ENCODE data around the gene FOXO6. TPM values are rescaled to one million over a fixed set of nuclear protein-coding genes. Genes with fewer than 3 reads are reported as not detected.

Gene FOXO6
- total and polyA plus RNA-seq, 9 of the 15 experiments (the other 6 are each of a cell fraction or from before 2014, with no cell fraction given) = 0.04 to 0.31 (median 0.12) TPM; not detected in 5

DNA sequence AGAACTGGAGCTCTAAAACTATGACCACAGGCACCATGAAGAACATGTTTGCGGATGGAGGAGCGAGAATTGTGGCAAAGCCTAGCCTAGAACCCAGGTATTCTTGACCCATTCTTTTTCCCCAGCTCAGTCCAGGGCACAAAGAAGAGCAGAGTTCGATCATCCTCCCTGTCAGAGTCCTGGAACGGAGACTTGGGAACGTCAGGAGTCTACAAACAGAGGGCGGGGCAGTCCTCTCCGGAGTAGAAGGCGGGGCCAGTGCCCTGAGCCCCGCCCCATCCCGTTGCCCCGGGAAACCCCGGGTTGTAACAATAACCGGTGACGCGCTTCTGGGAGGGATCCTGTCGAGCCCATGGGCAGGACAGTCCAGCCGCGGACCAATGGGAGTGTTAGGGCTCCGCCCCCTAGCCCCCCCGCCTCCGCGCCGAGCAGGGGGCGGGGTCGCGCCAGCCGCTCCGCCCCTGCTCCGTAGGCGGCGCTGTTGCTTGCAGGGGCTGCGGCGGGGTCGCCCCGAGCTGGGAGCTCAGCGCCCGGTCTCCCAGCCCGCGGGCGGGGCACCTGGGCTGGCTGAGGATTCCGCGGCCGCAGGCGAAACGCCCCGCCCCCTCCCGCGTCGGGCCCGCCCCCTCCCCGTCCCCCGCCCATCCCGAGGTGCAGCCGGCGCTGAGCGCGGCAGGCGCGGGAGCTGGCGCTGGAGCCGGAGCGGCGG lies at the start of gene FOXO6 (continued):
- TF ChIP-seq, protein P1, sequence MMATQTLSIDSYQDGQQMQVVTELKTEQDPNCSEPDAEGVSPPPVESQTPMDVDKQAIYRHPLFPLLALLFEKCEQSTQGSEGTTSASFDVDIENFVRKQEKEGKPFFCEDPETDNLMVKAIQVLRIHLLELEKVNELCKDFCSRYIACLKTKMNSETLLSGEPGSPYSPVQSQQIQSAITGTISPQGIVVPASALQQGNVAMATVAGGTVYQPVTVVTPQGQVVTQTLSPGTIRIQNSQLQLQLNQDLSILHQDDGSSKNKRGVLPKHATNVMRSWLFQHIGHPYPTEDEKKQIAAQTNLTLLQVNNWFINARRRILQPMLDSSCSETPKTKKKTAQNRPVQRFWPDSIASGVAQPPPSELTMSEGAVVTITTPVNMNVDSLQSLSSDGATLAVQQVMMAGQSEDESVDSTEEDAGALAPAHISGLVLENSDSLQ (IDR thresholded peaks at IDR 0.05) = peak; percentile 50; the same call in 1 of the 2 replicates
- TF ChIP-seq, protein P2, sequence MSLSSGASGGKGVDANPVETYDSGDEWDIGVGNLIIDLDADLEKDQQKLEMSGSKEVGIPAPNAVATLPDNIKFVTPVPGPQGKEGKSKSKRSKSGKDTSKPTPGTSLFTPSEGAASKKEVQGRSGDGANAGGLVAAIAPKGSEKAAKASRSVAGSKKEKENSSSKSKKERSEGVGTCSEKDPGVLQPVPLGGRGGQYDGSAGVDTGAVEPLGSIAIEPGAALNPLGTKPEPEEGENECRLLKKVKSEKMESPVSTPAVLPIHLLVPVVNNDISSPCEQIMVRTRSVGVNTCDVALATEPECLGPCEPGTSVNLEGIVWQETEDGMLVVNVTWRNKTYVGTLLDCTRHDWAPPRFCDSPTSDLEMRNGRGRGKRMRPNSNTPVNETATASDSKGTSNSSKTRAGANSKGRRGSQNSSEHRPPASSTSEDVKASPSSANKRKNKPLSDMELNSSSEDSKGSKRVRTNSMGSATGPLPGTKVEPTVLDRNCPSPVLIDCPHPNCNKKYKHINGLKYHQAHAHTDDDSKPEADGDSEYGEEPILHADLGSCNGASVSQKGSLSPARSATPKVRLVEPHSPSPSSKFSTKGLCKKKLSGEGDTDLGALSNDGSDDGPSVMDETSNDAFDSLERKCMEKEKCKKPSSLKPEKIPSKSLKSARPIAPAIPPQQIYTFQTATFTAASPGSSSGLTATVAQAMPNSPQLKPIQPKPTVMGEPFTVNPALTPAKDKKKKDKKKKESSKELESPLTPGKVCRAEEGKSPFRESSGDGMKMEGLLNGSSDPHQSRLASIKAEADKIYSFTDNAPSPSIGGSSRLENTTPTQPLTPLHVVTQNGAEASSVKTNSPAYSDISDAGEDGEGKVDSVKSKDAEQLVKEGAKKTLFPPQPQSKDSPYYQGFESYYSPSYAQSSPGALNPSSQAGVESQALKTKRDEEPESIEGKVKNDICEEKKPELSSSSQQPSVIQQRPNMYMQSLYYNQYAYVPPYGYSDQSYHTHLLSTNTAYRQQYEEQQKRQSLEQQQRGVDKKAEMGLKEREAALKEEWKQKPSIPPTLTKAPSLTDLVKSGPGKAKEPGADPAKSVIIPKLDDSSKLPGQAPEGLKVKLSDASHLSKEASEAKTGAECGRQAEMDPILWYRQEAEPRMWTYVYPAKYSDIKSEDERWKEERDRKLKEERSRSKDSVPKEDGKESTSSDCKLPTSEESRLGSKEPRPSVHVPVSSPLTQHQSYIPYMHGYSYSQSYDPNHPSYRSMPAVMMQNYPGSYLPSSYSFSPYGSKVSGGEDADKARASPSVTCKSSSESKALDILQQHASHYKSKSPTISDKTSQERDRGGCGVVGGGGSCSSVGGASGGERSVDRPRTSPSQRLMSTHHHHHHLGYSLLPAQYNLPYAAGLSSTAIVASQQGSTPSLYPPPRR (CRISPR knock-in tag; IDR thresholded peaks at IDR 0.05; ENCODE audit: borderline replicate concordance) = no peak
- no peak for TF ChIP-seq NUFIP1 (IDR thresholded peaks at IDR 0.05; ENCODE audit: partially characterized antibody)
- TF ChIP-seq ZNF324 (CRISPR knock-in tag; IDR thresholded peaks at IDR 0.05) = no peak
- no peak for TF ChIP-seq NELFE (IDR thresholded peaks at IDR 0.05; ENCODE audit: insufficient read depth, insufficient read length)
- TF ChIP-seq CHD2 (IDR thresholded peaks at IDR 0.05; ENCODE audit: low read depth, low read length) = no peak
- TF ChIP-seq, protein P3, sequence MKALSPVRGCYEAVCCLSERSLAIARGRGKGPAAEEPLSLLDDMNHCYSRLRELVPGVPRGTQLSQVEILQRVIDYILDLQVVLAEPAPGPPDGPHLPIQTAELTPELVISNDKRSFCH (CRISPR knock-in tag; IDR thresholded peaks at IDR 0.05) = no peak
- TF ChIP-seq, protein P3 (tag; IDR thresholded peaks at IDR 0.05) = no peak
- no peak for TF ChIP-seq ZZZ3 (IDR thresholded peaks at IDR 0.05)
- TF ChIP-seq, protein P4, sequence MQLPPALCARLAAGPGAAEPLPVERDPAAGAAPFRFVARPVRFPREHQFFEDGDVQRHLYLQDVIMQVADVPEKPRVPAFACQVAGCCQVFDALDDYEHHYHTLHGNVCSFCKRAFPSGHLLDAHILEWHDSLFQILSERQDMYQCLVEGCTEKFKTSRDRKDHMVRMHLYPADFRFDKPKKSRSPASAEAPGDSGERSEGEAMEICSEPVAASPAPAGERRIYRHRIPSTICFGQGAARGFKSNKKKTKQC (CRISPR knock-in tag; IDR thresholded peaks at IDR 0.05) = peak; percentile 19; the same call in 1 of the 2 replicates
- TF ChIP-seq C11orf30 (IDR thresholded peaks at IDR 0.05; ENCODE audit: low read depth) = no peak
- no peak for TF ChIP-seq ZFP1 (CRISPR knock-in tag; IDR thresholded peaks at IDR 0.05)
- TF ChIP-seq, protein P5, sequence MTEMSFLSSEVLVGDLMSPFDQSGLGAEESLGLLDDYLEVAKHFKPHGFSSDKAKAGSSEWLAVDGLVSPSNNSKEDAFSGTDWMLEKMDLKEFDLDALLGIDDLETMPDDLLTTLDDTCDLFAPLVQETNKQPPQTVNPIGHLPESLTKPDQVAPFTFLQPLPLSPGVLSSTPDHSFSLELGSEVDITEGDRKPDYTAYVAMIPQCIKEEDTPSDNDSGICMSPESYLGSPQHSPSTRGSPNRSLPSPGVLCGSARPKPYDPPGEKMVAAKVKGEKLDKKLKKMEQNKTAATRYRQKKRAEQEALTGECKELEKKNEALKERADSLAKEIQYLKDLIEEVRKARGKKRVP (CRISPR knock-in tag; IDR thresholded peaks at IDR 0.05) = no peak
- TF ChIP-seq MBD2 (IDR thresholded peaks at IDR 0.05; ENCODE audit: borderline replicate concordance, low read depth) = peak; percentile 40; the same call in 1 of the 2 replicates
- no peak for TF ChIP-seq NR2F6 (CRISPR knock-in tag; IDR thresholded peaks at IDR 0.05)
- no peak for TF ChIP-seq HMG20A (CRISPR knock-in tag; conservative IDR thresholded peaks at IDR 0.05)
- no peak for TF ChIP-seq POLR3A (IDR thresholded peaks at IDR 0.05; ENCODE audit: borderline replicate concordance, extremely low read depth, insufficient read depth, insufficient read length)
- peak; percentile 97 to 98 for TF ChIP-seq MAZ (CRISPR knock-in tag; conservative IDR thresholded peaks at IDR 0.05 in 1 of 2, IDR thresholded peaks at IDR 0.05 in 1 of 2)
- TF ChIP-seq, protein P6, sequence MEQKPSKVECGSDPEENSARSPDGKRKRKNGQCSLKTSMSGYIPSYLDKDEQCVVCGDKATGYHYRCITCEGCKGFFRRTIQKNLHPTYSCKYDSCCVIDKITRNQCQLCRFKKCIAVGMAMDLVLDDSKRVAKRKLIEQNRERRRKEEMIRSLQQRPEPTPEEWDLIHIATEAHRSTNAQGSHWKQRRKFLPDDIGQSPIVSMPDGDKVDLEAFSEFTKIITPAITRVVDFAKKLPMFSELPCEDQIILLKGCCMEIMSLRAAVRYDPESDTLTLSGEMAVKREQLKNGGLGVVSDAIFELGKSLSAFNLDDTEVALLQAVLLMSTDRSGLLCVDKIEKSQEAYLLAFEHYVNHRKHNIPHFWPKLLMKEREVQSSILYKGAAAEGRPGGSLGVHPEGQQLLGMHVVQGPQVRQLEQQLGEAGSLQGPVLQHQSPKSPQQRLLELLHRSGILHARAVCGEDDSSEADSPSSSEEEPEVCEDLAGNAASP (IDR thresholded peaks at IDR 0.05) = no peak

All from K562 (cell line).